Measurements from ENCODE around the gene TMEM47.
A peak's percentile ranks its signal among the peaks of the same experiment; 100 is the strongest.

DNA sequence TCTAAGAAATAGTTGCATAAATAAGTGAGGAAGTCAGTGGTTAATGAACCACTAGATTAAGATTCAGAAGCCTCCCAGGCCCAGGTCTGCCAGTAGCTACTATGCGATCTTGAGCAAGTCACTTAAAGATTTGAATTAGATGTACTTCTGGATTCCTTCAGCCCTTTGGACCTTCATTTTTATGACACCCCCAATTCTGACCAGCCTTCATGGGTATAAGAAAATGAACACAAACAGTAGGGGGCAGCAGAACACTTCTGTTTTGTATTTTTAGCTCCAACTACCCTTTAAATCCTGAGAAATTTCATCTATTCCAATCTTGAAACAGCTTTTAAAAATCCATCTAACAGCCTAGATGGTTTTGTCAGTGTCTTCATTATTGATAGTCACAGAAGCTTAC, 19.0 kb downstream of the TMEM47 start:
- TF ChIP-seq EZH2phosphoT487 (IDR thresholded peaks at IDR 0.05; ENCODE audit: low read length) = no peak
- TF ChIP-seq, protein P1, sequence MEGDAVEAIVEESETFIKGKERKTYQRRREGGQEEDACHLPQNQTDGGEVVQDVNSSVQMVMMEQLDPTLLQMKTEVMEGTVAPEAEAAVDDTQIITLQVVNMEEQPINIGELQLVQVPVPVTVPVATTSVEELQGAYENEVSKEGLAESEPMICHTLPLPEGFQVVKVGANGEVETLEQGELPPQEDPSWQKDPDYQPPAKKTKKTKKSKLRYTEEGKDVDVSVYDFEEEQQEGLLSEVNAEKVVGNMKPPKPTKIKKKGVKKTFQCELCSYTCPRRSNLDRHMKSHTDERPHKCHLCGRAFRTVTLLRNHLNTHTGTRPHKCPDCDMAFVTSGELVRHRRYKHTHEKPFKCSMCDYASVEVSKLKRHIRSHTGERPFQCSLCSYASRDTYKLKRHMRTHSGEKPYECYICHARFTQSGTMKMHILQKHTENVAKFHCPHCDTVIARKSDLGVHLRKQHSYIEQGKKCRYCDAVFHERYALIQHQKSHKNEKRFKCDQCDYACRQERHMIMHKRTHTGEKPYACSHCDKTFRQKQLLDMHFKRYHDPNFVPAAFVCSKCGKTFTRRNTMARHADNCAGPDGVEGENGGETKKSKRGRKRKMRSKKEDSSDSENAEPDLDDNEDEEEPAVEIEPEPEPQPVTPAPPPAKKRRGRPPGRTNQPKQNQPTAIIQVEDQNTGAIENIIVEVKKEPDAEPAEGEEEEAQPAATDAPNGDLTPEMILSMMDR (IDR thresholded peaks at IDR 0.05; ENCODE audit: low read length) = peak; percentile 50

Data from MM.1S (cell line).